Cerebellar nuclear complex (tissue), 1 donor: ENCODE results near the gene BATF3.

Source experiments
- DNase-seq, 2 experiments: peaks; one replicate each; lab custom pipeline; 2025; lab: John Stamatoyannopoulos, UW

Gene BATF3

GRCh38 chr1:212684521-212685090, 15.0 kb downstream of the BATF3 start:
- DNase-seq = no peak

GRCh38 chr1:212684076-212684475, 15.6 kb downstream of the BATF3 start:
- no peak for DNase-seq

DNA sequence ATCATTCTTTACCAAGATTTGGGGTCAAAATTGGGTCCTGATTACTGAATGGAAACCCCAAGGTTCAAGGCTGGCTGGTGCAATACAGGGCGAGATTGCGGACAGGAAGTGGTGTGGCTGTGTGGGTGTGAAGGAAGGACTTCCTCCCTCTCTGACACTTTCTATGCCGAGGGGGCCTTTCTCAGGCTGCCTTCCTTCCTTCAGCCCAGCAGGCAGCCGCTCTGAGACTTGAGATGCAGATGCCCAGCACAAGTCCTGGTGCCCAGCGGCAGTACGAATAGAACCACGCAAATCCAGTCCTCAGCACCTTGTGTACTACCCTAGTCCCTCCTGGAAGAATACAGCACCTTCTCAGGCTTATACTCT, 16.3 kb downstream of the BATF3 start:
- no peak for DNase-seq

GRCh38 chr1:212680680-212681389, 18.8 kb downstream of the BATF3 start:
- DNase-seq = no peak

- DNase-seq = no peak
These were observed 20.9 kb downstream of the BATF3 start for GRCh38 chr1:212678456-212679410.

GRCh38 chr1:212677573-212677972, 22.1 kb downstream of the BATF3 start:
- DNase-seq = no peak

DNA sequence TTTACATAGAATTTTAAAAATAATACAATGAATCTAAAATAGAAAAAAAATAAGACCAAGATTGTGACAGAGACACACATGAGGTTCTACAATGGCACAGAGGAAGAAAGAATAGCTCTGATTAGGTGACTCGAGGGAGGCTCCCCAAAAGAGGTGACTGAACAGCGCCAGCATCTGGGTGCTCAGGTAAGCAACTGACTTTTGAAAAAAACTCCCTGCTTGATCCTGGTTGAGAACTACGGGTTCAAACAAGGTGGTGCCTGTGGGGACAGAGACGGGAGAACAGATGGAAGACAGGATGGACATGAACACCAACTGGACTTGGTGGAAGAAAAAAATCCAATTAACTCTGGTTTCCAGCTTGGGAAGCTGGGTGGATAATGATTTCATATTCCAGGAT, 22.5 kb downstream of the BATF3 start:
- no peak for DNase-seq

- DNase-seq = no peak
These were observed 24.0 kb downstream of the BATF3 start for GRCh38 chr1:212675675-212676074.

GRCh38 chr1:212674872-212675271, 24.8 kb downstream of the BATF3 start:
- no peak for DNase-seq

DNA sequence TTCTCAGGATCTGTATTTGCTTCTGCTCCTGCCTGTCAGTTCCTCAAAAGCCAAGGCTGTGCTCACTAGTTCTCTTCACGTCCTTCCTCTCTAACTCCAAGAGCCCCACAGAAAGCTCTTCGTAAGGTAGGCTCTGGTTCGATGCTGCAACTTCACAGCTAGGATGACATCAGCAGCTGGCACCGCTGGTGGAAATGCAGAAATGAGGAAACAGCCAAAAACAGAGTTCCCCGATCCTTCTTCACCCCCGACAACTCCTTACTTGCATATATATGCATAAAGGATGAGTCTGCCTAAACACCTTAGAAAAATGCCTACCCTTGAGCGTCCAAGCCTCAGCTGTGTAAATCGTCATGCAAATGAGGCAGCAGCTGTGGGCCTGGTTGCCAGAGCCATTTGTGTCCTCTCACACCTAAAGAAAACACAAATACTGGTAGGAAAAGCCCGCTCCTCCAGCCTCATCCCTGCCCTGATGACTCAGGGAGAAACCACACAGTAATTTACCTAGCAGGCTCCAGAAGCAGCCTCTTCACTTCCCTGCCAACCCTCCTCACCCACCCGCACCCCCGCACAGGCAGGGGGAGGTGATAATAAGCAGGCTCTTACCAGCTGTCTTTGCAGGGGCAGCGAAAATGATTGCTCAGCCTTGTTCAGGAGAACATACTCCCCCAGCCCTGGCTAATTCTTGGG, 28.2 kb downstream of the BATF3 start:
- no peak for DNase-seq

GRCh38 chr1:212670882-212671281, 28.8 kb downstream of the BATF3 start:
- DNase-seq = no peak

DNA sequence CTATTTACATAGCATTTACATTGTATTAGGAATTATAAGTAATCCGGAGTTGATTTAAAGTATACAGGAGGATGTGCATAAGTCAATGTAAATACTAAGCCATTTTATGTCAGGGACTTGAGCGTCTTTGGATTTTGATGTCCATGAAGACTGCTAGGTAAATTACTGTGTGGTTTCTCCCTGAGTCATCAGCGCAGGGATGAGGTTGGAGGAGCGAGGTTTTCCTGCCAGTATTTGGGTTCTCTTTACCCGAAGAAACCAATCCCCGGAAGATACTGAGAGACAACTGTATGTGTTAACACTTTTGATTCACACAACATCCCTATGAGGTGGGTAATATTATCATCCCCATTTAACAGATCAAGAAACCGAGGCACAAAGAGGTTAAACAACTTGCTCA, 29.3 kb downstream of the BATF3 start:
- no peak for DNase-seq

GRCh38 chr1:212669600-212669999, 30.0 kb downstream of the BATF3 start:
- DNase-seq = no peak

GRCh38 chr1:212669102-212669501, 30.5 kb downstream of the BATF3 start:
- no peak for DNase-seq

DNA sequence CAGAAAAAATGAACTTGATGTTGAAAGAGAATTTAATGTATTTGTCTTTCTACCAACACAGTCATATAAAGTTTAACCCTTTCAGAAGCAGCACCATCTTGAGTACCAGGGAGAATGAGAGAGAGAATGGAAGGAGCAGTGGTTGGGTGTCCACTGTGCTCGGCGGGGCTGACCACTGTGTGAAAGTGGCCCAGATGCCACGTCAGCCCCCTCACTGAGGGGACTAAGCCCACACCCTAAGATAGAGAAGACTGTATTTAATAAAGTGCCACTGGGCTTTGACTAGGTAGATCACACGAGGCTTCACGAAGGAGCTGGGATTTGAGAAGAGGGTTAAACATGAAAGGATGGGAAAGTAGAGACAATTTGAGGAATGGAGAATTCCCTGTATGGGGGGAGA, 31.2 kb downstream of the BATF3 start:
- DNase-seq = no peak

GRCh38 chr1:212667223-212668139, 32.2 kb downstream of the BATF3 start:
- no peak for DNase-seq

DNA sequence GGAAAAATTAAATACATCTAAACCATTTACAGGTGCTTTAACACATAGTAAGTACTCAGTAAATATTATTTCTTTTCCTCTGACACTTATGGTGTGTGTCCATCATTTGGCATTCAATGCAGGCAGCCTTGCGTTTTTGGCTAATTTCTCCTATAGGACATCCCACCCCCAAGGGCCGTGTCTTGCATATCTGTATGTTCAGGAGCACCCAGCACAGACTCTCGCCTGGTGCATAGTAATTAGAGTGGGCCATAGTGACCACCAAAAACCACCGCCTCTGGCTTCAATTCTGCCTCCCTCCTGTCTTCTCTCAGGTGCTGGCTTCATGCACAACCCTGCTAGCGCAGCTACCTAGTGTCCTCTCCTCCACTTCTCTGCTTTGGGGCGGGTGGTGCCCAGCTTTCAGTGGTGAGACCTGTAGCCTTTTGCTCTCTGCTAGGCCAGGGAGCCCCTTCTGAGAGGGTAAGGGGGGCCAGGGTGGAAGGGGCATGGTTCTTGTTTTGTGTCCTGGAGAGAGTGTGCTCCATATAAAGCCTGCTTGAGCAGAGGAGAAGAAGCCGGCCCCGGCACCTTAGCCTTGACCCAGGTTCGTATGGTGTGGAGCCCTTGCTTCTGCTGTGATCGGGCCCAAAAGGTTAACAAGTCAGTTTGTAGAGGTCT, 33.4 kb downstream of the BATF3 start:
- DNase-seq = no peak

- DNase-seq = no peak
These were observed 34.2 kb downstream of the BATF3 start for GRCh38 chr1:212665241-212666115.

GRCh38 chr1:212664409-212665199, 35.0 kb downstream of the BATF3 start:
- no peak for DNase-seq
